Endothelial cell of umbilical vein (primary cell): ENCODE data around the gene AHI1. TPM values are rescaled to one million over a fixed set of nuclear protein-coding genes. Genes with fewer than 3 reads are reported as not detected.

ENCODE experiments used
- BruUV-seq: library from RNA; stranded (reverse); fragments of 400-500 nt; replicated peaks from 2 replicates; lab custom pipeline; 2021; lab: Mats Ljungman, UMichigan
- CTCF ChIA-PET: fragments of 300-600, 350-600 bp; sonication (Branson Sonifier 250); formaldehyde crosslinking; loops from one replicate; lab custom pipeline; 2021; ENCODE audit warnings: antibody characterized with exemption, inconsistent platforms; lab: Charles Lee
- POLR2A ChIA-PET: fragments of 300-600, 350-600 bp; sonication (Branson Sonifier 250); formaldehyde crosslinking; loops from one replicate; lab custom pipeline; 2021; ENCODE audit warnings: antibody characterized with exemption, inconsistent platforms; lab: Charles Lee
- DNase-seq: peaks from one replicate; pipeline ENCODE4 v3.0.0-alpha.2; 2011; ENCODE audit warnings: low read depth, low spot score
- FAIRE-seq: peaks from 2 replicates; lab custom pipeline; 2011; peaks lifted over from hg19 to GRCh38; lab: Jason Lieb, UNC
- H2AFZ ChIP-seq: 2 replicates; pipeline ENCODE4 v1.6.0; 2012; ENCODE audit warnings: low read depth, low read length, control low read depth, inconsistent platforms
- H3K27ac ChIP-seq: 2 replicates; pipeline ENCODE4 v1.5.1; 2011; ENCODE audit warnings: low read depth, mild to moderate bottlenecking, control low read depth, low read length, moderate library complexity; ENCODE audit not compliant: insufficient read depth
- H3K27me3 ChIP-seq, 2 experiments: 2 replicates each; pipeline versions ENCODE4 v1.6.0 to v1.6.1; 2011; ENCODE audit warnings: low read length in 2 of 2, mixed read lengths in 1 of 2; ENCODE audit not compliant: control insufficient read depth in 2 of 2, insufficient read depth in 2 of 2
- H3K36me3 ChIP-seq, 2 experiments: 2 replicates in 1 of 2; 3 replicates in 1 of 2; pipeline ENCODE4 v1.5.1; 2011; ENCODE audit warnings: low read length in 2 of 2, mild to moderate bottlenecking in 1 of 2, moderate library complexity in 1 of 2; ENCODE audit not compliant: control insufficient read depth in 2 of 2, insufficient read depth in 2 of 2; ENCODE audit errors: extremely low read depth in 1 of 2
- H3K4me1 ChIP-seq: 3 replicates; pipeline ENCODE4 v1.5.1; 2011; ENCODE audit warnings: mild to moderate bottlenecking, low read length; ENCODE audit not compliant: control insufficient read depth, insufficient read depth; ENCODE audit errors: extremely low read depth
- H3K4me2 ChIP-seq: 2 replicates; pipeline ENCODE4 v1.6.1; 2011; ENCODE audit warnings: low read length, control low read depth, mixed read lengths; ENCODE audit not compliant: insufficient read depth
- H3K4me3 ChIP-seq, 3 experiments: fragments of 200-600 bp in 1 of 3; sonication (generic), shearing (Covaris generic) in 1 of 3; replicated peaks in 1 of 3; 2 replicates each; pipeline ENCODE4 v1.5.1; 2011 to 2016; ENCODE audit warnings: control low read depth in 3 of 3, low read length in 3 of 3, mild to moderate bottlenecking in 2 of 3, inconsistent platforms in 1 of 3, low read depth in 1 of 3, moderate library complexity in 1 of 3; ENCODE audit not compliant: insufficient read depth in 1 of 3
- H3K79me2 ChIP-seq: 2 replicates; pipeline ENCODE4 v1.6.0; 2012; ENCODE audit warnings: low read length, inconsistent platforms; ENCODE audit not compliant: control insufficient read depth, insufficient read depth
- H3K9ac ChIP-seq: replicated peaks from 2 replicates; pipeline ENCODE3; 2011; ENCODE audit warnings: low read length, control low read depth; ENCODE audit not compliant: insufficient read depth; ENCODE audit errors: extremely low read depth
- H3K9me1 ChIP-seq: replicated peaks from 3 replicates; pipeline ENCODE4 v1.6.0; 2011; ENCODE audit warnings: mild to moderate bottlenecking, low read length; ENCODE audit not compliant: control insufficient read depth, insufficient read depth; ENCODE audit errors: extremely low read depth
- H3K9me3 ChIP-seq: replicated peaks from 2 replicates; pipeline ENCODE4 v1.5.1; 2012; ENCODE audit warnings: low read length, inconsistent platforms; ENCODE audit not compliant: control insufficient read depth, insufficient read depth
- H4K20me1 ChIP-seq: replicated peaks from 2 replicates; pipeline ENCODE3; 2011; ENCODE audit warnings: mild to moderate bottlenecking, low read length; ENCODE audit not compliant: control insufficient read depth, insufficient read depth; ENCODE audit errors: extremely low read depth
- EZH2 ChIP-seq: IDR thresholded peaks from 2 replicates; pipeline ENCODE4 v1.6.1; 2012; ENCODE audit warnings: borderline replicate concordance, low read depth, mild to moderate bottlenecking, moderate library complexity, low read length, inconsistent platforms; ENCODE audit not compliant: severe bottlenecking
- FOS ChIP-seq: IDR thresholded peaks from 2 replicates; pipeline ENCODE4 v1.6.1; 2011; ENCODE audit warnings: mild to moderate bottlenecking, low read length, moderate library complexity, borderline replicate concordance; ENCODE audit not compliant: insufficient read depth
- GATA2 ChIP-seq: IDR thresholded peaks from 2 replicates; pipeline ENCODE4 v1.7.0; 2011; ENCODE audit warnings: low read depth, mild to moderate bottlenecking, moderate library complexity, mixed read lengths, low read length; ENCODE audit not compliant: insufficient read length, insufficient read depth
- JUN ChIP-seq: IDR thresholded peaks from 2 replicates; pipeline ENCODE4 v1.6.1; 2011; ENCODE audit warnings: borderline replicate concordance, low read depth; ENCODE audit not compliant: insufficient read length, insufficient read depth
- MYC ChIP-seq: IDR thresholded peaks from one replicate; pipeline ENCODE4 v1.6.1; 2011; ENCODE audit warnings: mild to moderate bottlenecking, low read depth, low read length
- POLR2A ChIP-seq: IDR thresholded peaks from 2 replicates; pipeline ENCODE4 v1.6.1; 2012; ENCODE audit warnings: low read depth, mild to moderate bottlenecking, control low read depth, low read length
- POLR2AphosphoS5 ChIP-seq: IDR thresholded peaks from 2 replicates; pipeline ENCODE4 v1.6.1; 2012; ENCODE audit warnings: low read depth, mild to moderate bottlenecking, control low read depth, low read length, moderate library complexity; ENCODE audit not compliant: insufficient read depth
- dilution Hi-C: fragments of 300-500 bp; cut with MboI; formaldehyde crosslinking; loops from one replicate; pipeline ENCODE4 v1.15.0; 2019; ENCODE audit warnings: low sequenced_read_pairs; ENCODE audit not compliant: extremely low pct_ligation_motif_present
- intact Hi-C: fragments of 100-400 bp; cut with micrococcal nuclease; formaldehyde crosslinking; loops from one replicate; pipeline ENCODE4 v1.10.0; 2022
- polyA plus RNA-seq, 4 experiments: library from polyadenylated mRNA; depleted of rRNA in 3 of 4; stranded (reverse) in 3 of 4; unstranded in 1 of 4; fragments of >200 nt; gene quantifications; 2 replicates each; pipeline versions ENCODE4 v1.2.1 to v1.2.3, GENCODE V29; 2011 to 2012; ENCODE audit warnings: missing spikeins in 1 of 4
- total RNA-seq: library from RNA; stranded (reverse); gene quantifications from 2 replicates; pipeline ENCODE4 v1.2.3, GENCODE V29; 2021
- TF ChIP-seq, protein P1 (sequence below): IDR thresholded peaks from 2 replicates; pipeline ENCODE4 v1.6.1; 2011; ENCODE audit not compliant: insufficient read depth, insufficient read length

The AHI1 gene
- total and polyA plus RNA-seq, 2 donors (not counting 3 experiments of a cell fraction or from before 2014, with no cell fraction given), result 5.1 to 20.7 TPM

DNA sequence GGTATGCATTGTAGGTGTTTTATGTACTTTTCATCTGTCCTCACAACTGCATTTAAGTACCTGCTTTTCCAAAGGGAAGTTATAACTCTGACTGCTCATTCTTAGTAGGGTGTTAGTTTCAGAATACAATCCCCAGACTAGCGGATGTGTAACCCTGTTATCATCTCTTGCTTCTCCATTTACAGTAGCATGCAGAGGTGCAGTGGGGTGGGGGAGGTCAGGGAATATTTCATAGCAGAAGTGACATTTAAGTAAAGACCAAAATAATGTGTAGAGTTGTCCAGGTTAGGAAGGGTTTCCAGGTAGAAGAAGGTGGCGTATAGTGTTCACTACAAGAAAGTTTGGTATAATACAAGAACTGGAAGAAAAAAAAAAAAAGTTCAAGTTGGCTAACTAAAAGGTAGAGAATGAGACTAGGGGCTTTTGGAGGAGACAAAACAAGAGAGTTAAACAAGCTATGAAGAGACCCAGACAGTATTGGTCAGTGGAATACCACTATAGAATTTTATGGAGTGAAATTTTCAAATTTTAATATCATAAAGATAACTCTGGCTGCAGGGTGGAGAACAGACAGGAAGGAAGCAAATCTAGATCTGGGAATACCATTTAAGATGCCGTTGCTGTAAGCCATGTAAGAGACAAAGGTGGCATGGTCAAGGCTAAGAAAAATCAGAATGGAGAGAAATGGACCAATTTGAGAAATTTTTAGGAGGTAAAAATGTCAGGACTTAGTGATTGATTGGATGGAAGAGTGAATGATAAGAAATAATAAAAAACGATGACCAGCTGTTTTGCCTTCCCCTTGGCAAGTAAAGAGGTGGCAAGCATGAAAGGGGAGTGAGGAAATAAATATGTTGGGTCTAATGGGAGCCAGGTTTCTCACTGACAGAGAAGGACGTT, 2.2 kb upstream of the AHI1 start:
- Histone ChIP-seq H3K9me3 (no peaks in the 10 kb centered on the region), H3K4me1 (peaks cover 15% of the 10 kb centered on the region), H2AFZ (no peak overlapping the region), H3K27ac (no peak overlapping the region), H3K4me3 (no peak overlapping the region), H3K4me2 (no peak overlapping the region), H3K9ac (no peak overlapping the region), H3K9me1 (no peaks in the 10 kb centered on the region), H3K79me2 (peaks cover 19% of the 10 kb centered on the region), H3K36me3 (no peaks in the 10 kb centered on the region), H3K27me3 (no peaks in the 10 kb centered on the region), H4K20me1 (no peaks in the 10 kb centered on the region)
- TF ChIP-seq MYC, result no peak
- no peak for TF ChIP-seq POLR2A
- TF ChIP-seq EZH2, result no peak
- TF ChIP-seq GATA2, result no peak
- TF ChIP-seq FOS, result no peak
- no peak for TF ChIP-seq POLR2AphosphoS5
- TF ChIP-seq, protein P1, sequence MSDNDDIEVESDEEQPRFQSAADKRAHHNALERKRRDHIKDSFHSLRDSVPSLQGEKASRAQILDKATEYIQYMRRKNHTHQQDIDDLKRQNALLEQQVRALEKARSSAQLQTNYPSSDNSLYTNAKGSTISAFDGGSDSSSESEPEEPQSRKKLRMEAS, result no peak
- no peak for TF ChIP-seq JUN
- no peak for DNase-seq
- BruUV-seq, result no TSS peak
- intact Hi-C loops, result loop anchor here (2.0 to 10.0 kb wide), 2 partner anchors 535 to 1285 kb away; no protein-coding TSS in a partner anchor
- ChIA-PET CTCF (interaction anchor here (1.1 to 1.6 kb wide), 3 partner anchors 36 to 532 kb away, joined by 3 to 6 read pairs (median 4); no protein-coding TSS in a partner anchor), POLR2A (interaction anchor here (2.1 kb wide), 1 partner anchor 790 kb away, joined by 11 read pairs; the partner anchor contains the start of gene BCLAF1)
- dilution Hi-C loops, result no loop called here
- FAIRE-seq, result no peak
